Neural cell (in vitro differentiated cells): ENCODE results near the gene FGF10. TPM values are rescaled to one million over a fixed set of nuclear protein-coding genes. Genes with fewer than 3 reads are reported as not detected.

Experiments used
- H2AFZ ChIP-seq: fragments of 200-600, 300-800 bp; sonication (generic), shearing (Covaris generic); 2 replicates; pipeline ENCODE4 v1.6.0; 2014; ENCODE audit warnings: low read depth, mild to moderate bottlenecking, antibody characterized with exemption, low read length, moderate library complexity
- H3F3A ChIP-seq: fragments of 200-600 bp; shearing (Covaris generic); 2 replicates; pipeline ENCODE4 v1.6.1; 2016; ENCODE audit warnings: mild to moderate bottlenecking, moderate library complexity, mixed read lengths, antibody characterized with exemption, low read length; ENCODE audit not compliant: insufficient read depth, poor library complexity, severe bottlenecking
- H3K27ac ChIP-seq: fragments of 200-600, 300-800 bp; sonication (generic), shearing (Covaris generic); 2 replicates; pipeline ENCODE4 v1.5.1; 2014; ENCODE audit warnings: mild to moderate bottlenecking, low read length, moderate library complexity
- H3K27me3 ChIP-seq: fragments of 300-800, 200-600 bp; sonication (generic), shearing (Covaris generic); 2 replicates; pipeline ENCODE4 v1.6.0; 2014; ENCODE audit warnings: mild to moderate bottlenecking, low read depth, low read length, moderate library complexity; ENCODE audit not compliant: insufficient read depth
- H3K36me3 ChIP-seq: fragments of 300-800, 200-600 bp; sonication (generic), shearing (Covaris generic); 2 replicates; pipeline ENCODE4 v1.5.1; 2014; ENCODE audit warnings: mild to moderate bottlenecking, antibody characterized with exemption, low read length, moderate library complexity; ENCODE audit not compliant: insufficient read depth
- H3K4me2 ChIP-seq: fragments of 300-800, 200-600 bp; sonication (generic), shearing (Covaris generic); 2 replicates; pipeline ENCODE4 v1.6.0; 2014; ENCODE audit warnings: mild to moderate bottlenecking, low read length
- H3K4me3 ChIP-seq: fragments of 300-800, 200-600 bp; sonication (generic), shearing (Covaris generic); 2 replicates; pipeline ENCODE4 v1.5.1; 2014; ENCODE audit warnings: mild to moderate bottlenecking, low read length, moderate library complexity
- H3K79me2 ChIP-seq: fragments of 200-600 bp; shearing (Covaris generic); replicated peaks from 2 replicates; pipeline ENCODE4 v1.6.0; 2014; ENCODE audit warnings: mild to moderate bottlenecking, low read length, moderate library complexity; ENCODE audit not compliant: insufficient read depth
- H3K9ac ChIP-seq: fragments of 300-800, 200-600 bp; sonication (generic), shearing (Covaris generic); 2 replicates; pipeline ENCODE4 v1.6.1; 2016; ENCODE audit warnings: mild to moderate bottlenecking, low read length, mixed read lengths
- H3K9me2 ChIP-seq: fragments of 200-600 bp; shearing (Covaris generic); 2 replicates; pipeline ENCODE4 v1.6.1; 2016; ENCODE audit warnings: mild to moderate bottlenecking, low read length, mixed read lengths; ENCODE audit not compliant: insufficient read depth
- H3K9me3 ChIP-seq: fragments of 200-600, 300-800 bp; sonication (generic), shearing (Covaris generic); 2 replicates; pipeline ENCODE4 v1.6.1; 2016; ENCODE audit warnings: mild to moderate bottlenecking, mixed run types, low read length, moderate library complexity, mixed read lengths
- H4K20me1 ChIP-seq: fragments of 200-600 bp; shearing (Covaris generic); 2 replicates; pipeline ENCODE4 v1.6.1; 2016; ENCODE audit warnings: mild to moderate bottlenecking, mixed run types; ENCODE audit not compliant: insufficient read depth
- CTCF ChIP-seq: fragments of 450-650 bp; IDR thresholded peaks from 2 replicates; pipeline ENCODE4 v1.5.1; 2014; ENCODE audit warnings: antibody characterized with exemption, mild to moderate bottlenecking, moderate library complexity; ENCODE audit not compliant: poor library complexity, severe bottlenecking
- EP300 ChIP-seq: fragments of 450-650 bp; conservative IDR thresholded peaks from 2 replicates; pipeline ENCODE4 v1.6.1; 2014; ENCODE audit warnings: antibody characterized with exemption, mild to moderate bottlenecking, moderate library complexity; ENCODE audit not compliant: poor library complexity, severe bottlenecking
- EZH2 ChIP-seq: fragments of 200-600, 300-800 bp; shearing (Covaris generic), sonication (generic); IDR thresholded peaks from 2 replicates; pipeline ENCODE4 v1.6.1; 2014; ENCODE audit warnings: antibody characterized with exemption, low read length, borderline replicate concordance, mild to moderate bottlenecking; ENCODE audit not compliant: insufficient read depth, poor library complexity, severe bottlenecking
- MXI1 ChIP-seq: fragments of 450-650 bp; conservative IDR thresholded peaks from 2 replicates; pipeline ENCODE4 v1.6.1; 2014; ENCODE audit warnings: antibody characterized with exemption, mild to moderate bottlenecking; ENCODE audit not compliant: poor library complexity, severe bottlenecking
- POLR2AphosphoS5 ChIP-seq: IDR thresholded peaks from 2 replicates; pipeline ENCODE4 v1.6.1; 2012
- RAD21 ChIP-seq: fragments of 450-650 bp; conservative IDR thresholded peaks from 2 replicates; pipeline ENCODE4 v1.6.1; 2014; ENCODE audit warnings: antibody characterized with exemption, mild to moderate bottlenecking, moderate library complexity
- REST ChIP-seq: IDR thresholded peaks from 2 replicates; pipeline ENCODE4 v1.6.1; 2012; ENCODE audit warnings: borderline replicate concordance
- SMC3 ChIP-seq: fragments of 450-650 bp; conservative IDR thresholded peaks from 2 replicates; pipeline ENCODE4 v1.6.1; 2014; ENCODE audit warnings: antibody characterized with exemption, mild to moderate bottlenecking, moderate library complexity; ENCODE audit not compliant: poor library complexity
- TAF1 ChIP-seq: IDR thresholded peaks from 2 replicates; pipeline ENCODE4 v1.6.1; 2012; ENCODE audit warnings: low read depth
- polyA plus RNA-seq: library from polyadenylated mRNA; depleted of rRNA; stranded (reverse); fragments of >200 nt; gene quantifications from 2 replicates; pipeline ENCODE4 v1.2.3, GENCODE V29; 2014

Gene FGF10
- polyA plus RNA-seq, 1 donor from 2014 or later: not detected

- H3K27me3 ChIP-seq: peaks cover 49% of the 10 kb centered on the region
- H3K27ac ChIP-seq: no peak overlapping the region
- no peaks in the 10 kb centered on the region for H3K36me3 ChIP-seq
- H3F3A ChIP-seq: no peaks in the 10 kb centered on the region
- no peak overlapping the region for H3K4me3 ChIP-seq
- H3K9me3 ChIP-seq: no peaks in the 10 kb centered on the region
- H3K79me2 ChIP-seq: no peaks in the 10 kb centered on the region
- TF ChIP-seq SMC3 (no peak), RAD21 (no peak), MXI1 (no peak), EZH2 (no peak), POLR2AphosphoS5 (no peak), CTCF (no peak), EP300 (no peak), REST (no peak), TAF1 (no peak)
- H3K4me2 ChIP-seq: no peak overlapping the region
- no peak overlapping the region for H3K9ac ChIP-seq
- H4K20me1 ChIP-seq: no peaks in the 10 kb centered on the region
- no peaks in the 10 kb centered on the region for H3K9me2 ChIP-seq
- no peak overlapping the region for H2AFZ ChIP-seq
Measured at GRCh38 chr5:44387406-44387805, 1.8 kb downstream of the FGF10 start.

- TF ChIP-seq EP300: no peak
- no peak for TF ChIP-seq SMC3
- no peak for TF ChIP-seq REST
- no peak for TF ChIP-seq TAF1
- no peak for TF ChIP-seq CTCF
- TF ChIP-seq MXI1: no peak
- no peak for TF ChIP-seq EZH2
- no peak for TF ChIP-seq POLR2AphosphoS5
- no peak for TF ChIP-seq RAD21
- Histone ChIP-seq H3K4me3 (no peak overlapping the region), H3K79me2 (no peaks in the 10 kb centered on the region), H3F3A (no peaks in the 10 kb centered on the region), H3K36me3 (no peaks in the 10 kb centered on the region), H3K27ac (no peak overlapping the region), H2AFZ (no peak overlapping the region), H4K20me1 (no peaks in the 10 kb centered on the region), H3K4me2 (no peak overlapping the region), H3K9me2 (no peaks in the 10 kb centered on the region), H3K9me3 (no peaks in the 10 kb centered on the region), H3K9ac (no peak overlapping the region), H3K27me3 (peaks cover 39% of the 10 kb centered on the region)
Measured at GRCh38 chr5:44385291-44385900, 3.8 kb downstream of the FGF10 start.
